Stimulated activated effector memory CD8-positive, alpha-beta T cell treated with anti-CD3 and anti-CD28 coated beads, Interleukin-12 subunit alpha, Interleukin-12 subunit beta, amount 100 ng/mL, for 72 hours (primary cell): ENCODE data around the gene DGKE.

Experiments used
- ATAC-seq: fragments of 150-1000 bp; cut with Tn5 transposase; 2 replicates; pipeline ENCODE4 v1.10.0; 2021
- DNase-seq, 2 donors: peaks; one replicate each; pipeline ENCODE4 v3.0.0; 2021 to 2022; ENCODE audit warnings: low spot score in 2 of 2
- H3K27ac Mint-ChIP-seq: one replicate; pipeline ENCODE4 v1.8.0; 2022; ENCODE audit warnings: mild to moderate bottlenecking, mixed read lengths
- H3K36me3 Mint-ChIP-seq: one replicate; pipeline ENCODE4 v1.8.0; 2022; ENCODE audit warnings: mild to moderate bottlenecking, mixed read lengths
- H3K4me1 Mint-ChIP-seq: one replicate; pipeline ENCODE4 v1.8.0; 2022; ENCODE audit warnings: mixed read lengths
- H3K4me3 Mint-ChIP-seq: one replicate; pipeline ENCODE4 v1.8.0; 2022; ENCODE audit warnings: mild to moderate bottlenecking, mixed read lengths
- H3K9me3 Mint-ChIP-seq: one replicate; pipeline ENCODE4 v1.8.0; 2022; ENCODE audit warnings: mixed read lengths

Gene DGKE

GRCh38 chr17:56808503-56808902 lies 25.4 kb upstream of the DGKE start:
- no peak overlapping the region for H3K4me3 Mint-ChIP-seq
- H3K36me3 Mint-ChIP-seq: no peaks in the 10 kb centered on the region
- H3K9me3 Mint-ChIP-seq: no peaks in the 10 kb centered on the region
- ATAC-seq (no peak), DNase-seq (no peak)
- H3K4me1 Mint-ChIP-seq: no peaks in the 10 kb centered on the region
- H3K27ac Mint-ChIP-seq: no peak overlapping the region

- H3K27ac Mint-ChIP-seq: no peak overlapping the region
- DNase-seq: no peak
- peak; percentile 36 for ATAC-seq
- no peaks in the 10 kb centered on the region for H3K9me3 Mint-ChIP-seq
- no peak overlapping the region for H3K4me3 Mint-ChIP-seq
- H3K36me3 Mint-ChIP-seq: no peaks in the 10 kb centered on the region
- no peaks in the 10 kb centered on the region for H3K4me1 Mint-ChIP-seq
Observed at GRCh38 chr17:56809106-56809819, 24.7 kb upstream of the DGKE start.

- peak; percentile 39 for ATAC-seq
- no peak overlapping the region for H3K4me3 Mint-ChIP-seq
Observed at GRCh38 chr17:56809820-56810179, 24.2 kb upstream of the DGKE start.

GRCh38 chr17:56810343-56810742 lies 23.6 kb upstream of the DGKE start:
- DNase-seq (no peak), ATAC-seq (no peak)
- Mint-ChIP-seq H3K4me1 (no peaks in the 10 kb centered on the region), H3K9me3 (no peaks in the 10 kb centered on the region), H3K4me3 (no peak overlapping the region), H3K36me3 (no peaks in the 10 kb centered on the region), H3K27ac (no peak overlapping the region)

More at GRCh38 chr17:56809820-56810179, 24.2 kb upstream of the DGKE start:
- Mint-ChIP-seq H3K4me1 (no peaks in the 10 kb centered on the region), H3K27ac (no peak overlapping the region), H3K36me3 (no peaks in the 10 kb centered on the region), H3K9me3 (no peaks in the 10 kb centered on the region)
- DNase-seq: no peak

- DNase-seq (no peak), ATAC-seq (no peak)
- no peaks in the 10 kb centered on the region for H3K4me1 Mint-ChIP-seq
- H3K27ac Mint-ChIP-seq: no peak overlapping the region
- no peaks in the 10 kb centered on the region for H3K9me3 Mint-ChIP-seq
- no peaks in the 10 kb centered on the region for H3K36me3 Mint-ChIP-seq
- H3K4me3 Mint-ChIP-seq: no peak overlapping the region
Observed at GRCh38 chr17:56810891-56811775, 22.8 kb upstream of the DGKE start.

GRCh38 chr17:56812901-56813388 lies 21.0 kb upstream of the DGKE start:
- no peak overlapping the region for H3K27ac Mint-ChIP-seq

GRCh38 chr17:56815711-56816110 lies 18.2 kb upstream of the DGKE start:
- no peaks in the 10 kb centered on the region for H3K9me3 Mint-ChIP-seq
- peaks cover 14% of the 10 kb centered on the region for H3K4me1 Mint-ChIP-seq
- H3K27ac Mint-ChIP-seq: no peak overlapping the region
- ATAC-seq (no peak), DNase-seq (no peak)
- no peak overlapping the region for H3K4me3 Mint-ChIP-seq
- no peaks in the 10 kb centered on the region for H3K36me3 Mint-ChIP-seq

More at GRCh38 chr17:56812901-56813388, 21.0 kb upstream of the DGKE start:
- Mint-ChIP-seq H3K4me1 (no peaks in the 10 kb centered on the region), H3K4me3 (no peak overlapping the region), H3K36me3 (no peaks in the 10 kb centered on the region), H3K9me3 (no peaks in the 10 kb centered on the region)
- DNase-seq (no peak), ATAC-seq (no peak)

- Mint-ChIP-seq H3K4me1 (peaks cover 23% of the 10 kb centered on the region), H3K27ac (no peak overlapping the region), H3K36me3 (no peaks in the 10 kb centered on the region), H3K4me3 (no peak overlapping the region), H3K9me3 (no peaks in the 10 kb centered on the region)
- ATAC-seq (no peak), DNase-seq (no peak)
Observed at GRCh38 chr17:56817066-56817465, 16.9 kb upstream of the DGKE start.

GRCh38 chr17:56819030-56819429 lies 14.9 kb upstream of the DGKE start:
- ATAC-seq: no peak
- H3K9me3 Mint-ChIP-seq: no peaks in the 10 kb centered on the region
- H3K36me3 Mint-ChIP-seq: no peaks in the 10 kb centered on the region
- peaks cover 23% of the 10 kb centered on the region for H3K4me1 Mint-ChIP-seq
- H3K4me3 Mint-ChIP-seq: peak overlapping the region; percentile 38
- DNase-seq: peak in 1 of 2 donors; percentile 23
- no peak overlapping the region for H3K27ac Mint-ChIP-seq

- Mint-ChIP-seq H3K4me3 (peak overlapping the region; percentile 38), H3K4me1 (peaks cover 23% of the 10 kb centered on the region), H3K27ac (no peak overlapping the region), H3K9me3 (no peaks in the 10 kb centered on the region), H3K36me3 (no peaks in the 10 kb centered on the region)
- ATAC-seq: peak; percentile 71
- peak; percentile 68 to 86 for DNase-seq
Observed at GRCh38 chr17:56819431-56820145, 14.4 kb upstream of the DGKE start.

GRCh38 chr17:56820207-56820606 lies 13.7 kb upstream of the DGKE start:
- ATAC-seq: no peak
- Mint-ChIP-seq H3K4me3 (no peak overlapping the region), H3K9me3 (no peaks in the 10 kb centered on the region), H3K27ac (no peak overlapping the region), H3K4me1 (peaks cover 23% of the 10 kb centered on the region), H3K36me3 (no peaks in the 10 kb centered on the region)
- DNase-seq: peak in 1 of 2 donors; percentile 40

- H3K4me1 Mint-ChIP-seq: peaks cover 23% of the 10 kb centered on the region
- H3K4me3 Mint-ChIP-seq: no peak overlapping the region
- H3K36me3 Mint-ChIP-seq: no peaks in the 10 kb centered on the region
- H3K27ac Mint-ChIP-seq: no peak overlapping the region
- no peaks in the 10 kb centered on the region for H3K9me3 Mint-ChIP-seq
- peak; percentile 87 for ATAC-seq
- no peak for DNase-seq
Observed at GRCh38 chr17:56821847-56822534, 12.0 kb upstream of the DGKE start.

GRCh38 chr17:56822725-56823124 lies 11.2 kb upstream of the DGKE start:
- H3K27ac Mint-ChIP-seq: no peak overlapping the region
- DNase-seq (no peak), ATAC-seq (no peak)
- H3K4me3 Mint-ChIP-seq: no peak overlapping the region
- H3K4me1 Mint-ChIP-seq: peaks cover 23% of the 10 kb centered on the region
- no peaks in the 10 kb centered on the region for H3K36me3 Mint-ChIP-seq
- H3K9me3 Mint-ChIP-seq: no peaks in the 10 kb centered on the region

GRCh38 chr17:56823848-56824247 lies 10.1 kb upstream of the DGKE start:
- no peak for ATAC-seq
- Mint-ChIP-seq H3K4me1 (peaks cover 22% of the 10 kb centered on the region), H3K9me3 (no peaks in the 10 kb centered on the region), H3K4me3 (no peak overlapping the region), H3K36me3 (peaks cover 2% of the 10 kb centered on the region), H3K27ac (peak overlapping the region; percentile 38)
- no peak for DNase-seq

GRCh38 chr17:56824503-56824902 lies 9.4 kb upstream of the DGKE start:
- DNase-seq (no peak), ATAC-seq (no peak)
- H3K4me1 Mint-ChIP-seq: peaks cover 15% of the 10 kb centered on the region
- no peaks in the 10 kb centered on the region for H3K9me3 Mint-ChIP-seq
- H3K4me3 Mint-ChIP-seq: no peak overlapping the region
- H3K27ac Mint-ChIP-seq: peak overlapping the region; percentile 38
- H3K36me3 Mint-ChIP-seq: peaks cover 8% of the 10 kb centered on the region
